AG20443 (cell line): ENCODE data around the gene MUC12.
"Not testable (repeated sequence)": the region's sequence is repeated elsewhere in the genome, so short reads cannot be mapped to it uniquely, and the experiment has no call there.

Source experiments
- DNase-seq: peaks from one replicate; pipeline ENCODE4 v3.0.0; 2012; ENCODE audit warnings: low spot score, mixed read lengths

The MUC12 gene

GRCh38 chr7:100962537-100962936 lies 6.8 kb upstream of the MUC12 start:
- DNase-seq, result no peak

- DNase-seq, result no peak
These were observed 6.0 kb upstream of the MUC12 start for GRCh38 chr7:100963386-100963785.

GRCh38 chr7:100963874-100964273 lies 5.5 kb upstream of the MUC12 start:
- no peak for DNase-seq

- DNase-seq, result no peak
These were observed 4.7 kb upstream of the MUC12 start for GRCh38 chr7:100964630-100965029.

- no peak for DNase-seq
These were observed 4.2 kb upstream of the MUC12 start for GRCh38 chr7:100965045-100965722.

- DNase-seq, result peak; percentile 95
These were observed 3.4 kb upstream of the MUC12 start for GRCh38 chr7:100965723-100966541.

- no peak for DNase-seq
These were observed 2.6 kb upstream of the MUC12 start for GRCh38 chr7:100966542-100967291.

- no peak for DNase-seq
These were observed 2.0 kb upstream of the MUC12 start for GRCh38 chr7:100967292-100967863.

GRCh38 chr7:100968031-100968430 lies 1.3 kb upstream of the MUC12 start:
- no peak for DNase-seq

- DNase-seq, result no peak
These were observed 715 bp upstream of the MUC12 start for GRCh38 chr7:100968650-100969049.

GRCh38 chr7:100971111-100972001 lies 2.0 kb downstream of the MUC12 start:
- no peak for DNase-seq

GRCh38 chr7:100972002-100972347 lies 2.6 kb downstream of the MUC12 start:
- no peak for DNase-seq

- DNase-seq, result no peak
These were observed 4.7 kb downstream of the MUC12 start for GRCh38 chr7:100974021-100974420.

GRCh38 chr7:100975371-100975821 lies 6.0 kb downstream of the MUC12 start:
- no peak for DNase-seq

- DNase-seq, result no peak
These were observed 8.9 kb downstream of the MUC12 start for GRCh38 chr7:100978300-100978699.

- peak; percentile 65 for DNase-seq
These were observed 14.3 kb downstream of the MUC12 start for GRCh38 chr7:100983451-100984187.

- not testable (repeated sequence) for DNase-seq
These were observed 15.0 kb downstream of the MUC12 start for GRCh38 chr7:100984241-100984918.

GRCh38 chr7:100985033-100985797 lies 15.8 kb downstream of the MUC12 start:
- not testable (repeated sequence) for DNase-seq

GRCh38 chr7:100991631-100992030 lies 22.3 kb downstream of the MUC12 start:
- DNase-seq, result no peak
